Tibial nerve (tissue), 3 donors: ENCODE results near the gene KATNAL1.

Source experiments
- POLR2A ChIP-seq, 2 donors: fragments of 450-650 bp; IDR thresholded peaks; one replicate each; pipeline ENCODE4 v1.6.1; 2017; ENCODE audit warnings: antibody characterized with exemption in 2 of 2, mild to moderate bottlenecking in 2 of 2, moderate library complexity in 2 of 2
- TF ChIP-seq, protein P1 (sequence below), 5 experiments: fragments of 200-600 bp in 3 of 5; fragments of 450-650 bp in 2 of 5; sonication (generic) in 3 of 5; IDR thresholded peaks; one replicate each; pipeline ENCODE4 v1.5.1; 2016 to 2019; ENCODE audit warnings: antibody characterized with exemption in 5 of 5, mild to moderate bottlenecking in 3 of 5, moderate library complexity in 2 of 5

DNA sequence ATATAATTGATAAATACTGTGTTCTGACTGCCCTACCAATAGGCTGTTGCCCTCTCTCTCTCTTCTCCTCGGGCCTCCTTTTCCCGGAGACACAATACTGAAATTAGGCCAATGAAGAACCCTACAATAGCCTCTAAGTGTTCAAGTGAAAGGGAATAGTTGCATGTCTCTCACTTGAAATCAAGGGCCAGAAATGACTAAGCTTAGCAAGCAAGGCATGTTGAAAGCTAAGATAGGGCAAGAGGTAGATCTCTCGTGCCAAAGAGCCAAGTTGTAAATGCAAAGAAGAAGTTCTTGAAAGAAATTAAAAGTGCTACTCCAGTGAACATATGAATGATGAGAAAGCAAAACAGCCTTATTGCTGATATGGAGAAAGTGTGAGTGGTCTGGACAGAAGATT lies 13.3 kb downstream of the KATNAL1 start:
- TF ChIP-seq, protein P1, sequence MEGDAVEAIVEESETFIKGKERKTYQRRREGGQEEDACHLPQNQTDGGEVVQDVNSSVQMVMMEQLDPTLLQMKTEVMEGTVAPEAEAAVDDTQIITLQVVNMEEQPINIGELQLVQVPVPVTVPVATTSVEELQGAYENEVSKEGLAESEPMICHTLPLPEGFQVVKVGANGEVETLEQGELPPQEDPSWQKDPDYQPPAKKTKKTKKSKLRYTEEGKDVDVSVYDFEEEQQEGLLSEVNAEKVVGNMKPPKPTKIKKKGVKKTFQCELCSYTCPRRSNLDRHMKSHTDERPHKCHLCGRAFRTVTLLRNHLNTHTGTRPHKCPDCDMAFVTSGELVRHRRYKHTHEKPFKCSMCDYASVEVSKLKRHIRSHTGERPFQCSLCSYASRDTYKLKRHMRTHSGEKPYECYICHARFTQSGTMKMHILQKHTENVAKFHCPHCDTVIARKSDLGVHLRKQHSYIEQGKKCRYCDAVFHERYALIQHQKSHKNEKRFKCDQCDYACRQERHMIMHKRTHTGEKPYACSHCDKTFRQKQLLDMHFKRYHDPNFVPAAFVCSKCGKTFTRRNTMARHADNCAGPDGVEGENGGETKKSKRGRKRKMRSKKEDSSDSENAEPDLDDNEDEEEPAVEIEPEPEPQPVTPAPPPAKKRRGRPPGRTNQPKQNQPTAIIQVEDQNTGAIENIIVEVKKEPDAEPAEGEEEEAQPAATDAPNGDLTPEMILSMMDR (IDR thresholded peaks at IDR 0.05): no peak
- TF ChIP-seq POLR2A (IDR thresholded peaks at IDR 0.05): no peak
